Hematopoietic multipotent progenitor cell treated with erythropoietin and hydrocortisone succinate and interleukin-3 and kit ligand, for 8 days (in vitro differentiated cells): ENCODE data around the gene HOXA7.
A peak's percentile ranks its signal among the peaks of the same experiment; 100 is the strongest.

Source experiments
- DNase-seq: peaks from one replicate; pipeline ENCODE4 v3.0.0-alpha.2; 2015

The HOXA7 gene

DNA sequence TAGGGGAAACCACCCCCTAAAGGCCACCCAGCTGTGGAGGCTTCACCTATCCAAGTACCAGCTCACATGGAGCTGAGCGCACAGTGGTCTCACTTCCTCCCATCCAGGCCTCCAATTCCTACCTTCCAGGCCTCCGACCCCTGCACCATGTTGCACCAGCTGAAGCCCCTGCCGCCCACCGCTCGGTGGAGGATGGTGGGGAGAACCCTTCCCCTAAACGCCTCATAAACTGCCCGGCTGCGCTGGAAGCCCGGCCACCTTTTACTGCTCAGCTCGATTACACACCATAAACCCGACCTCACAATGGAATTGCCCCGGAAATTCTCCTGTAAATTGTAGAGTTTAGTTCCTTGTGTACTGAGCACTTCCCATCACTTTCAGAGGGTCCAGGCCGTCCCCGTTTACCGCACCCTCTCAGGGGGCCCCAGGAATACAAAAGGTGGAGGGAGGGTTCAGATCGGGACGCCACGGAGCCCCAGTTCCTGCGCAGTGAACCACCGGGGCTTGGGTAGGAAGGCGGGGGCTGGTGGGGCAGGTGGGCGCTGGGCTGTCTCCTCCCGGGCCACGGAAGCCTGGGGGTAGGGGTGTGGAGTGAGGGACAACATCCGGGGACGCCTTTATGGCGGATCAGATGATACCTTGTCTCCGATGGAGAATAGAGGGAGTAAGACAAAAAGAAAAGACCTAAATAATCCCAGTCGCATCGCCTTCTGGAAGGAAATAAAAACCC is 1.4 kb upstream of the HOXA7 start:
- DNase-seq = no peak

- DNase-seq = no peak
Observed at GRCh38 chr7:27156916-27157701, 634 bp upstream of the HOXA7 start.

GRCh38 chr7:27155816-27156507 is 513 bp downstream of the HOXA7 start:
- no peak for DNase-seq

DNA sequence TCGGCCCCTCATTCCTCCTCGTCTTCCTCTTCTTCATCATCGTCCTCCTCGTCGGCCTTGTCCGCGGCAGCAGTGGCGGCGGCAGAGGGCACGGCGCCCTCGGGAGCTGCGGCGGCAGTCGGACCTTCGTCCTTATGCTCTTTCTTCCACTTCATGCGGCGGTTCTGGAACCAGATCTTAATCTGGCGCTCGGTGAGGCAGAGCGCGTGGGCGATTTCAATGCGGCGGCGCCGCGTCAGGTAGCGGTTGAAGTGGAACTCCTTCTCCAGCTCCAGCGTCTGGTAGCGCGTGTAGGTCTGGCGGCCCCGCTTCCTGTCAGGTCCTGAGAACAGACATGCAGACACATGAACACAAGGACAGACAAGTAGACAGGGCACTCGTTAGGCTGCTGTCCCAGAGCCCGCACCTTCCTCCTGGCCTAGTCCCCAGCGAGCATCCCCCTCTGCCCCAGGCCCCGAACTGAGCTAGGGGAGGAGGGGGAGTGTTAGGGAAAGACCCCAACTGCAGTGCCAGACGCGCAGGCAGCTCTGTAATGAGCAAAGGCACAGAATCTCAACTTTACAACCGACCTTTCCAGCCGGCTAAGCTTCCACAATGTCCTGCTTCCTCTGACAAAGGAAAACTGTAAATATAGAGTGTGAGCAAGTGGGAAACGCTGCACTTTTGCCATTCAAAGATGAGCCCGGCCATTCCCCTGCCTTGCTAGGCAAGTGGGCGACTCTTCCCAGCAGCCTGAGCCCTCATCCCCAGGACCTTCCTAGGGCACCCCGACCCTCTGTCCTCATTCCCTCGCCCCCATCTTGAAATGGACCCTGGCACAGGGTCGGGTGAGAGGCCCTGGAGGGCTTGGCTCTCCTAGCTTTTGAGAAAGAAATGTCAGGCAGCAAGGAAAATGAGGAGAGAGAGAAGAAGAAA is 1.3 kb downstream of the HOXA7 start:
- DNase-seq = no peak

DNA sequence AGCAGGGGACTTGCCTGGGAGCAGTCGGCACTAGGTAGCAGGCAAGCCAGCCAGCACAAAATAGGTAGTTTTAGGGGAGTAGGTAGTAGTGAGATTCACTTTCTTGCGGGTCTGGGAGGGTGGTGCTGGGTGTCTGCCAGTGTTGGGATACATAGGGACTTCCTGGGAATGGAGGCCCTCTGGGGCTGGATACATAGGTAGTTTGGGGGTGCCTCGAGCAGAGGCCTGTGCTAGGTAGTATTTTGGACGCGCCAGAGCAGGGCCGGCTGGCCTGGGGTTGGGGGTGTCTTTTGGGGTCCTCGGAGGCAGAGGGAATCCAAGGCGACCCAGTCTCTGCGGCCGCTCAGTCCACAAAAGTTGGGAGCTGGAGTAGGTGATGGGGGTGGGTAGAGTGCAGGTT is 2.1 kb downstream of the HOXA7 start:
- no peak for DNase-seq

DNA sequence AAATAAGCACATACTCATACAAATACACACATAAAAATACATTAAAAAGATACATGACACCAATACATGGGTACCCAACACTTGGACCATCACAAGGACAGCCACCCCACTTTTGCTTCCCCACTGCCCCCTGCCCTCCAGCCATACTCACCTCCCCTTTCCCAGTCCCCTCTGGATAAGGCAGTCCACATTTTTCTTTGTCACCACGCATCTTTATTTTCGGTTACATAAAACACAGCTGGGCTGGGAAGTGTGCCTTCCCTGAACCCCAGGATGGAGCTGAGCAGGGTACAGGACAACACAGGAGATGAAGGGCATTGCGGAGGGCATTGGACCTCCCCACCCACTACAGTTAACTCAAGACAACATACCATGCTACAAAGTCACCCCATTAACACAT is 2.9 kb downstream of the HOXA7 start:
- DNase-seq = no peak

DNA sequence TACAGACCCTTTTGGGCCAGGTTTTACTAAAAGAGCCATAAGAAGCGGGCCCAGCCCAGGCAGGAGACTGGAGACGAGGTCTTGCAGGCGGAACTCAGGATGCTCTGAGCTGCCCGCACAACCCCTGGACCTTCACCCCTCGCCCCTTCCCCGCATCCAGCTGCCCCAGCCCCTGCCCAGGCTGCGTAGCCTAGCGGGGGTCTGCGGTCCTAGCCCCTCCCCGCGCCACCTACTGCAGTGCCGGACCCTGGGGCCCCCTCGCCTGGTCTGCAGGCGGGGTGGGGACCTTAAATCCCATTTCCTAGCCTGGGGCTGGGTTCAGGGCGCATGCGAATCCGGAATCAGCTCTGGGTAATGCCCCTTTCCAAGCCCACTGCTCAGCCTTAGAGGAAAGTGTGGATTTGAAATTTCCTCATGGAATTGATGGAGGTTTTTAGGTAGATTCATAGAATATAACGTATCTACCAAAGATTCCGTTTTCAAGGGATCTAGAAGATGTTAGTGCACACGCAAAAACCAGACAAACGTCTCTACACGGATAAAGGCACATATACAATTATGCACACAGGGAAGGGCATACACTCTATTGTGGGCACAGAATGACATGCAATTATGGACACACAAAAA is 3.5 kb downstream of the HOXA7 start:
- no peak for DNase-seq

- no peak for DNase-seq
Observed at GRCh38 chr7:27151931-27152815, 4.3 kb downstream of the HOXA7 start, which contains the start of gene HOXA3. Gene HOXA3 (minus strand): TSS chr7:27152583. CDS start chr7:27110640, 41,943 bp downstream.

DNA sequence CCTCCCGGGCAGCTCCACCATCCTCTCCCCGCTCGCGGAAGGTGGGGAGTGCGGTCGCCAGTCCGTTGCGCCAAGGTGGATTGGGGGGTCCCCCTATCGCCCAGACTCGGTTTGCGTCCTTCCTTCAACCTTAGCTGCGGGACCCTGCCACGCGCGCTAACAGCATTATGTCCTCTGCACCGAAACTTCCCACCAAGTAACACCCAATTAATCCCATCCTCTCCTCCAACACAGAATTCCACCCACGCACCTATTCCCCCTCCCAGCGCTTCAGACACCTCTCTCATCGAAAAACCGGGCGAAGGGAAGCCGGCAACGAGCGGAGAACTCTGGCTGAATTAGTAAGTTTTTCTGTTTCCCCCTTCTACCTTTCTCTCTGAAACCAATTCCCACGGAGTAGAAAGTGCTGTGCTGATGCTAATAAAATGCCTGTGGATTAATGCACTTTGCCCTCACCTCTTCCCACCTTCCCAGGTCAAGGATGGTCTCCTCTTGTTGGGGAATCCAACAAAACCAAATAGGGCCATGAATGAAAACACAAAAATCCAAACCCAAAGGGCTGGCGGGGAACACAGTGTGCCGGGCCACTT is 5.0 kb downstream of the HOXA7 start:
- no peak for DNase-seq

DNA sequence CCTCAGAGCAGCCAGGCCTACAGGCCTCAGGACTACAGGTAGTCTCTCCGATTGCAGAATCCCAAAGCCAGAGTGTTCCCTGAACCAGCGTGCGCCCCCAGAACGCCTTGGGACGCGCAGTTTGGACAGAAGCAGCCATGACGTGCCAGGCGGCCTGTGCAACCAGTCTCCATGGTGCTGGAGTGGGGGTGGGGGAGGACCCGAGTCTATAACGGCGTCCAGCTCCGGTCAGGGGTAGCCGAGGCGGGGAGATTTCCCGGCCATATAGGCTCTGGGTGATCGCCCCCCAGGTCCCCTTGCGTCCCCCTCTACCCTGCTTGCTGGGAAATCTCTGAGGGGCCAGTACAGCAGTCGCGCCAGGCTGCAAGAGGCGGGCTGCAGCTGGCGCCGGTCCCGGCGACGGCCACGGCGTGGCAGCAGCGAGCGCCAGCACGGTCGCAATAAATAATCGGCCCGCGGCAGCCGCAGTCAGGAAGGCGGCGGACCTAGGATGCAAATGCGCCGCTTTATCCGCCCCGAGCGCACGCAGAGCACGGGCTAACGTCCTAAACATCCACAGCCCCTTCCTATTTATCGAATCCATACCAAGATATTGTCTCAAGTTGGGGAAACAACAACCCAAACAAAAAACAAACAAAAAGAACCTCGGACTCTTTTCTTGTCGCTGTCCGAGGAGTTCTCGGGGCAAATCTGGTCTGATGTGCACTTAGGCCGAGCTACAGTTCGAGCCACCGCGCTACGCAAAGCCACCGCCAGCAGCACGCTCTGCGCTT is 5.7 kb downstream of the HOXA7 start:
- DNase-seq = peak; percentile 74

DNA sequence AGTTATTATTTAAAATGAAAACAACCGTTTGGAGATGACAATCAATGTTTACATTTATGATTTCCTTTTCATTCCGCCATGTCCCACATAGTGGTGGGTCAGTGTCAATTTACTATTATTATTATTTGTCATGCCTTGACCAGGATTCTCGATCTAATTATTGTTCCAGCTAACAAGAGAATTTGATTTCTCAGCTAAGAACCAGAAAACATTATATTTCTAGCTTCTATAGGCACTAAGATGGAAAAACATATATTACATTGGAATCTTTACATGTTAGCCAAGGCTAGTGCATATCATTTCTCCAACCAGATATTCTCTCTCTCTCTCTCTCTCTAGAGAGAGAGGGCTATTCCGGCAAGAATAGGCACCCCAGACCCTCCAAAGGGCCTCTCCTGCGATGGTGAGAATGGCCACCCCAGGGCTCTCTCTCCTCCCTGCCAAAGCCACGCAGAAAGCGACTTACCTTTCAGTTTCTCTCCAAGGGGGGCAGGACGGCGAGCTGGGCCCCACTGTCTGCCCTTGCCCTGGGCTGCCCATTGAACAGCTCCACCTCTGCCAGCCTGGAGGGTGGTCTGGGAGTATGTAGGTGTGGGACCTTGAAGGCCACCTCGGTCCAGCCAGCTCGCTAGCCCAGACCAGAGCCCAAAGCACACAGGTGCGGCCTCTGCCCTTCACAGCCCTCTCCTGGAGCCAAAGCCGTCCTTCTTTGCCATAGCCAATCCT is 6.5 kb downstream of the HOXA7 start:
- DNase-seq = no peak

GRCh38 chr7:27148756-27149641 is 7.5 kb downstream of the HOXA7 start:
- no peak for DNase-seq

- DNase-seq = no peak
Observed at GRCh38 chr7:27148031-27148755, 8.3 kb downstream of the HOXA7 start.

- no peak for DNase-seq
Observed at GRCh38 chr7:27147199-27148030, 9.1 kb downstream of the HOXA7 start, which contains the start of gene HOXA6. Gene HOXA6 (minus strand): TSS chr7:27147774. CDS start chr7:27147749, 25 bp downstream.

DNA sequence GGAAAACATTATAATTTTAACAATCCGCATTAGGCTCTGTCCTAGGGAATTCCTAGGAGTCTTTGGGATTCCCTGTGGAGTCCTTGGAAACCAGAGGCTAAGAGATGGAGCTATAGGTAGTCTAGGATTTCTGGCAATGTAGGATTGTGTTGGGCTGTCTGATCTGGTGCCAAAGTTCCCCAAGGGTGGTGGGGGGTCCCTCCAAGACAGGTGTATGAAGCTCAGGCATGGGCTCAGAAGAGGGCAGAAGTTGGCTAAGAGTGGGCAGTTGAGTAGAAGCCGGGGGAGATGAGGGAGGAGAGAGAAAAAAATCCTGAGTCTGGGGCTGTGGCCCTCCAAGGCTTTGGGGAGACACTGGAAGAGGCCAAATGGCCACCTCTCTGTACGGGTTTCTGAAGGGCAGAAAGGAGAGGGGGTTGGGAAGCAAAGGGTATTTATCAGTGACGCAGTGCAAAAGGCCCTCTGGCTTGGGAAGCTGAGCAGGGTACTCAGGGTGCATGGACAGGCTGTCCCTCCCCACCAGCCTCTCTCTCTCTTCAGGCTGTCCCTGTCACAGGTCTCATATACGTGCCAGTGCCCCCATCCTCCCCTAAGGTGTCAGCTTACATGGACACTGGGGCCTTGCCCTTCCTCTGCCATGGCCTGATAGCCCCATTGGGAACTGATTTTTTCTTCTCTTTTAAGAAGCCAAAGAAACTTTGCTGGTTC is 9.8 kb downstream of the HOXA7 start:
- no peak for DNase-seq
